ENCODE measurements around the gene OR2A1. TPM values are rescaled to one million over a fixed set of nuclear protein-coding genes. Genes with fewer than 3 reads are reported as not detected.
"Not testable (repeated sequence)": the region's sequence is repeated elsewhere in the genome, so short reads cannot be mapped to it uniquely, and the experiment has no call there.

The OR2A1 gene, protein sequence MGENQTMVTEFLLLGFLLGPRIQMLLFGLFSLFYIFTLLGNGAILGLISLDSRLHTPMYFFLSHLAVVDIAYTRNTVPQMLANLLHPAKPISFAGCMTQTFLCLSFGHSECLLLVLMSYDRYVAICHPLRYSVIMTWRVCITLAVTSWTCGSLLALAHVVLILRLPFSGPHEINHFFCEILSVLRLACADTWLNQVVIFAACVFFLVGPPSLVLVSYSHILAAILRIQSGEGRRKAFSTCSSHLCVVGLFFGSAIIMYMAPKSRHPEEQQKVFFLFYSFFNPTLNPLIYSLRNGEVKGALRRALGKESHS
- total RNA-seq (2021; fragmentation: NEBNext Ultra II Directional; extraction: Animal tissue kit (Norgen Biotek cat#: 25700)) (not detected in 2 replicates), polyA plus RNA-seq (2011; rRNA removed) (0.05 and 0.11 TPM in 2 replicates), polyA minus RNA-seq (2011; rRNA and poly(A)+ RNA removed) (not detected in 2 replicates)
- polyA plus RNA-seq (2011; cell fraction: cytosol; rRNA removed) = not detected
- polyA plus RNA-seq (2011; cell fraction: nucleus; rRNA removed) = 1.3 TPM
- polyA plus RNA-seq (2012, experiment 1 of 2) = 0.67 to 1.1 TPM (median 0.93 TPM) in 4 replicates
- polyA plus RNA-seq (2012, experiment 2 of 2) = 0.14 TPM
- polyA plus RNA-seq (2013, experiment 1 of 2) = not detected
- polyA plus RNA-seq (2013, experiment 2 of 2) = 0.02 TPM
- polyA minus RNA-seq (2011; cell fraction: cytosol; rRNA and poly(A)+ RNA removed) = not detected
- polyA minus RNA-seq (2011; cell fraction: nucleus; rRNA and poly(A)+ RNA removed) = not detected
- long read RNA-seq, experiment 1 = 0 reads
- long read RNA-seq, experiment 2 = 0 reads

DNA sequence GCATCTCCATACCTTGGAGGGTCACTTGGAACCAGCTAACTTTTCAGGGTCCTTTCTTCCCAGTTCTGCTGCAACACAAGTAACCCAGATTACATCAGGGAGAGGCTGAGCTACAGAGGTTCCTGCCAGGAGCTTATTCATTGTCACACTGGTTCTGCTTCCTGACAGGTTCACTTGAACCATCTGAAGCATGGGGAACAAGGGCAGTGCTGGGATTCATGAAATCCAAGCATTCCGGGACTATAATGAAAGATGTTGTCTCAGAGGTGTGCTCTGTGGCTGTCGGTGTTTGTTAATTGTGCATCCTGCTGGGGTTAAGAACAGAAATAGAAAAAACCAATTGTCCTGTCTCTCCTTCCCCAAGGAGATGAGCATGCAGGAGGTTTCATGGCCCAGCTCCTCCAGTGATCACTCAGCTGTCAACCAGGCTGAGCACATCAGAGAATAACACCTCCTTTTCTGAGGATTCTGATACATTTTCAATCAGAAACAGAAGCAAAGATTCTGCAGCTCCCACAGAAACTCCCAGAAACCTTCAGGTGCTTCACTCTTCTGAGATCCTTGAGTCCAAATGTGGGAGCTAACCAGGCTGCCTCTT, at the start of gene OR2A1:
OR2A1 (plus strand) TSS at position 548 of the 598 bp plus-strand sequence. CDS start 5,706 bp downstream, outside the sequence.
- H3K4me2 ChIP-seq (ENCODE audit: insufficient read depth in 1 of 2, low read depth in 2 of 2, low read length in 2 of 2); DNase-seq (ENCODE audit: low read depth in 1 of 2, low spot score in 2 of 2); H3K36me3 ChIP-seq (ENCODE audit: control insufficient read depth in 2 of 4, insufficient read depth in 4 of 4, low read length in 3 of 4); H3K4ac ChIP-seq (replicated peaks; ENCODE audit: insufficient read length, low read depth, low read length); H3K4me1 ChIP-seq (replicated peaks in 1 of 4; ENCODE audit: control insufficient read depth in 3 of 4, insufficient read depth in 4 of 4, low read length in 3 of 4); H2BK15ac ChIP-seq (ENCODE audit: low read length); H2AK5ac ChIP-seq (ENCODE audit: low read depth, low read length); CTCF ChIA-PET (ENCODE audit: partially characterized antibody); POLR2A ChIA-PET (ENCODE audit: partially characterized antibody); H3K14ac ChIP-seq (ENCODE audit: insufficient read length); H2AFZ ChIP-seq (ENCODE audit: low read length); H3K27ac ChIP-seq (ENCODE audit: low read depth, low read length); H3K4me3 ChIP-seq (ENCODE audit: extremely low read depth in 1 of 4, insufficient read depth in 2 of 4, low read depth in 3 of 4, low read length in 4 of 4); H3K9ac ChIP-seq (replicated peaks in 1 of 4; ENCODE audit: extremely low read depth in 1 of 4, low read depth in 3 of 4, low read length in 3 of 4); H3K9me3 ChIP-seq (ENCODE audit: insufficient read depth in 2 of 2, low read depth in 1 of 2, low read length in 1 of 2); H3K18ac ChIP-seq (ENCODE audit: extremely low read depth, low read length); H3K79me2 ChIP-seq (ENCODE audit: control insufficient read depth in 1 of 2, insufficient read depth in 2 of 2, low read length in 2 of 2); H4K20me1 ChIP-seq (replicated peaks in 1 of 2; ENCODE audit: control insufficient read depth in 1 of 2, insufficient read depth in 2 of 2, low read length in 2 of 2); H3K79me1 ChIP-seq (ENCODE audit: low read depth, low read length); H2BK5ac ChIP-seq (ENCODE audit: low read depth, low read length); H2BK20ac ChIP-seq (ENCODE audit: low read length); H2BK12ac ChIP-seq (ENCODE audit: low read depth, low read length); H3K27me3 ChIP-seq (replicated peaks in 1 of 4; ENCODE audit: control insufficient read depth in 3 of 4, extremely low read depth in 1 of 4, insufficient read depth in 3 of 4, low read length in 3 of 4); H2BK120ac ChIP-seq (replicated peaks; ENCODE audit: low read depth, low read length); H4K8ac ChIP-seq (ENCODE audit: extremely low read depth, insufficient read depth, low read length); H3K23me2 ChIP-seq (ENCODE audit: low read depth, low read length); H3K23ac ChIP-seq (ENCODE audit: insufficient read length); H4K91ac ChIP-seq (replicated peaks; ENCODE audit: insufficient read length, low read length); H4K5ac ChIP-seq (ENCODE audit: insufficient read length, low read depth, low read length); H3K56ac ChIP-seq (replicated peaks; ENCODE audit: insufficient read length, low read depth, low read length): not testable (repeated sequence)
- WGBS, 2 experiments (ENCODE audit: extremely low coverage in 1 of 2, insufficient coverage in 1 of 2, insufficient read length in 1 of 2, insufficient replicate concordance in 2 of 2, low coverage in 1 of 2, low lambda C conversion rate in 2 of 2, missing lambda C conversion rate in 1 of 2) = 85% methylated on average over 2 of the region's 2 CpGs; no CpG with 5 or more reads in 1 of the 2 experiments
- peak; percentile 78 for FAIRE-seq
